NCI-H82 treated with DMSO at 0.1 percent for 48 hours (cell line): Measurements from ENCODE around the gene TMEM232.
"Not testable (repeated sequence)": the region's sequence is repeated elsewhere in the genome, so short reads cannot be mapped to it uniquely, and the experiment has no call there.

Experiments used
- DNase-seq: peaks from one replicate; lab custom pipeline; 2025; ENCODE audit not compliant: unreplicated experiment; lab: John Stamatoyannopoulos, UW

TMEM232 gene

DNA sequence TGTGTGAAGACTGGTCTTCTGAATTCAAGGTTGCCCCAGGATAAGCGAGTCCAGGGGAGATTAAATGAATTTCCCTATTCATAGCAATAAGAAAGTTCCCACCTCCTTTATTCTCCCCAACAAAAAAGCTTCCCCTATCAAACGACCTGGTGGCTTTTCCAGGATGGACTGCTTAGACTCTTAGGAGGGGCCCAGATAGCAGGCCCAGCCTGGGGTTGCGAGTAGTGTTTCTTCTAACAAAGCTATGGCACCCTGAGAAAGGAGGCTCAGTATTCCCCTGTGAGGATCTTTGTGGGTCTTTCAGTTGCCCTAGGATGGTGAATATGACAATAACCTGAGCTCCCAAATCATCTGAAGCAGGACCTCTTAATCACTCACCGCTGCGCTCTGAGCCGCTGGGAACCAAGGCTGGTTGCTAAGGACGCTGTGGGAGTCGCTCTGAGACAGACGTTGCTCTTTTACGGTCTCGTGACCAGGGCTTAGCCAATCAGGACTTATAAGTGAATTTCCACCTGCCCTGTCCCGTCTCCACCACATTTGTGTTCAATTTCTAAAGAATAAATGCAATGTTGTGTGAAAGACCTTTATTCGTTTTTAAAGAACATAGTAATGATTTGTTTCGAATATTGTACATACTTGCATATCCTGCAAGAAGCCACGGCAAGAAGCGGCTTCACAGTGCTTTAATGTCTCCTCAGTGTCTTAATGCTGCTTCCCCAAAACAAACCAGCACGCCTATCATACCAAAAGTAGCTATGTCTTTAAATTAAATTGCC, at the start of gene TMEM232:
Gene TMEM232, minus strand, starts transcription at position 423 of the 776 bp plus-strand sequence. CDS start 59,319 bp downstream, outside the sequence.
- DNase-seq, result peak; percentile 56

DNA sequence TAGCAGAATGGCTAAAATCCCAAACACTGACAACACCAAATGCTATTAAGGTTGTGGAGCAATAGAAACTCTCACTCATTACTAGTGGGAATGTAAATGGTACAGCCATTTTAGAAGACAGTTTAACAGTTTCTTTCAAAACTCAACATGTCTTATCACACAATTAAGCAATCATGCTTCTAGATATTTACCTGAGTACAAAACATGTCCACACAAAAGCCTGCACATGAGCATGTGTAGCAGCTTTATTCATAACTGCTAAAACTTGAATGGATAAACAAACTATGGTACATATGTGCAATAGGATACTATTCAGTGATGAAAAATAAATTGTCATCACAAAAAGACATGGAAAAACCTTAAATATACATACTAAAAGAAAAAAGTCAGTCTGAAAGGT, 43.8 kb upstream of the TMEM232 start:
- no peak for DNase-seq

DNA sequence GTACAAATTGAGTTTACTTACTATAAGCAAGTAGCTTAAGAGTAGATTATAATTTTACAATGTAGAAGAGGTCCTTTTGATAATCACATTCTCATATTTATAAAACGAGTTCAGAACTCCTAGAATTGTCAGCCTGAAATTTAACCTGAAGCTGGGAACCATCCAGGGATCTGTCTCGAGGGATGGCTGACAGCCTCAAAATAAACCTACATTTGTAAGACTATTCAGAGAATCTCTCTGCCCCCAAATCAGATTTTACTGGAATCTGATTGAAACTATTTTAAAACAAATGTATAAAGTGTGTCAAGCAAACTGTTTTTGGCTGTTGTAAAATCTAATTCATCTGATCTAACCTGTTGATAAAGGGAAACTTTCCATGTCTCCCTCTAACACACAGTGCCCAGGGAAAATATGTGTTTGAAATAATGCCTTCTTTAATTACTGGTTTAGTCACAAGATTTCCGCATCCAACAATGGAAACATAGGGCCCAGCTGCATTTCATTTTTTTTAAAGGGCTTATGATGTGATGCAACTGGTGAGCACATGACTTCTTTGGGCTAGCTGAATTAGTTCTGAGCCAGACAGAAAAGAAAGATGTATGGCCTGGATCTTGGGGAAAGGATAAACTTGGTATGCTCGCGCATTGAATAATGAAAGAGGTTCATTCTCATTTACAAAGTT, 42.7 kb upstream of the TMEM232 start:
- DNase-seq, result no peak

DNA sequence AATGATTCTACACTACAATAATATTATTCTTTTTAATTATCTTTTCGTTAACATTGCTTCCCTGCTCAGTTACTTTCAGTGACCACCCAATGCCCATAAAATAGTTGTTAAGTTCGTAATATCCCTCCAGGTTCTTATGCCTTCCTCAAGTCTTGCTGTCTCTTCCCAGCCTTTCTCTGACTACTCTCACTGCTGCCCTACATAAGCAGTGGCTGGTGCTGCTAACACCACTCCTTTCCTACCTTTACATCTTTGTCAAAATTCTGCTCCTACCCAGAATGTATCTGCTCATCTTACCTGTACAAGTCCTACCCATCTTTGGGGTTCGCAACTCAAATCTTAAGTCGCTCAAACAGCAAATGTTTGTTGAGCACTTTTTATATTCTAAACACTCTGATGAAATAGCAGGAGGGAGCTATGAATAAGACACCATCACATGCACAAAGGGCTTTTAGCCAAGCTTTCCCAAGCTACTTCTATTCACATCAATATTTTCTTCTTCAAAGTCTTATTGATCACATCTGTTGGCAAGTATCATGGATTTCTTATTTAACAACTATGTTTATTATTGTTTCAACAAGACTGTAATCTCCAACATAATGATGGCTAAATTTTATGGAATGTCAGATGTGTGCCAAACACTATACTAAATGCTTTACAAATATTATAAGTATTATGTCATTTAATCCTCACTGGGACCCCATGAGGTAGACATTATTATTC, 41.8 kb upstream of the TMEM232 start:
- DNase-seq, result no peak

DNA sequence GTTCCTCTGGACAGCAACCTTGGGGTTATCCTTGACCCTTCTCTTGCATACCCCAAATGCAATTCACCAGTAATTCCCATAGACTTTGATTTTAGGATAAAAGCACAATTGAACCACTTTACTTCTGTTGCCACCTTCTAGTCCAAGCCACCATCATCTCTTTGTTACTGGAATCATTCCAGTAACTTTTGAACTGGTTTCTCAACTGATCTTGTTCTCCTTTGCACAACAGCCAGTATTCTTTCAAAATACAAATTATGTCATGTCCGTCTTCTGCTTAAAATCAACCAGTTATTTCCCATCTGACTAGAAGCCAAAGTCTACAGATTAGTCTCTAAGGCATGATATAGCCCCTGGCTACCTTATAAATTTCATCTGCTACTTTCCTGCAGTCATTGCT, 33.7 kb upstream of the TMEM232 start:
- no peak for DNase-seq

DNA sequence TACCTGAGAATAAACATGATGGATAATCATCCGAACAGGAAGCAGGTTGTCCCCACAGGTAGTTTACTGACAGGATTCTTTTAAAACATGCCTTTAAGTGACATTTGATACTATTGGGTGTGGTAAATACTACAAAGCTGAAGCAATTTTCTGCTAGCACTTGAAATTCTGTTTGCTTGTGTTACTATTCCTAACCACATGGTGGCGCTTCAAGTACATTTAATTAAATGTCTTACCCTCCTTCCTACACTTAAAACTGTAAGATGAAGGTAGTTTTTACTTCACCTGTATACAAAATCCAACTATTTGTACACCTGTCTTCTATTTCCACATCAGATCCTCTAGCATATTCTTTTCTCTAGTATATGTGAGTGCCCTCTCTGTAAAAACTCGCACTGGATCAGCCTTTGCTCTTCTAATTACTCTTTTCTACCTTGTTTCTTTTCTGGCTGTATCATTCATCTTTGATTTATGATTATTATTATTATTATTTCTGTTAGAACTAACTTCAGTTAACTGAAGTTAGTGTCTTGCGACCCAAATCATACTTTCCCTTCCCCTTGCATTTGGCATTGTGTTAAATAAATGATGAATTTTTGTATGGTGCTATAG, 30.8 kb upstream of the TMEM232 start:
- no peak for DNase-seq

DNA sequence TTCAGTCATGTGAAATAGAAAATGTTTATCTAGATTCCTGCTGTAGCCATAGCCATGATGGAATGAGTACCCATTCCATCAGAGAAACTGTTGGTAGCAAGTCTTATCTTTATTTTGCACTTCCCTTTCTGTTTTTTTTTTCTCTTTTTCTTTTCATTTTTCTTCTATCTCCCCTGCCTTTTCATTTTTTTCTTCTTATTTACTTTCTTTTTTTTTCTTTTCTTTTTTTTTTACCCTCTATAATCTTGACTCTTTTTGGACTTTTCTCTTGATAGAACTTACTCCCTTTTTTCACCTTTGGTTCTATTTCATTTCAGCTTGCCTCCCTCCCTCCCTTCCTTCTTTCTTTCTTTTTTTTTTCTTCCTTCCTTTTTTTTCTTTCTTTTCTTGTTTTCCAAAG, 27.7 kb upstream of the TMEM232 start:
- DNase-seq, result no peak

DNA sequence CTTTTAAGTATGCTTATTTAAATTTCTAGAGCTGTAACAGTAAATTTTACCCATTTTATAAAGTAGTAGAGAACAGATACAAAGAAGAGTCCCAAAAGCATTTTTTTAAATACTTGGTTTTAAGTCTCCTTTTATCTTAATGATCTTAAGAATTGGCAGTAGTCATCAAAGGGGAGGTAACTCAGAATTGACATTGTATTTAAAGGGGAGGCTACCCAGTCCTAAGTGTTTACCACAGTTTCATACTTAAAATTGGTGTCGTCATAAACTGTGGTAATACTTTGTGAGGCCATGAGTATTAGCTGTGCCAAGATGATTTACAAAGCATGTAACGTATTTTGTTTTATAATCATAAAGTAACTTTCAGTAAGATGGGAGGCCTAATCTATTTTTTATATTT, 27.1 kb upstream of the TMEM232 start:
- DNase-seq, result no peak

DNA sequence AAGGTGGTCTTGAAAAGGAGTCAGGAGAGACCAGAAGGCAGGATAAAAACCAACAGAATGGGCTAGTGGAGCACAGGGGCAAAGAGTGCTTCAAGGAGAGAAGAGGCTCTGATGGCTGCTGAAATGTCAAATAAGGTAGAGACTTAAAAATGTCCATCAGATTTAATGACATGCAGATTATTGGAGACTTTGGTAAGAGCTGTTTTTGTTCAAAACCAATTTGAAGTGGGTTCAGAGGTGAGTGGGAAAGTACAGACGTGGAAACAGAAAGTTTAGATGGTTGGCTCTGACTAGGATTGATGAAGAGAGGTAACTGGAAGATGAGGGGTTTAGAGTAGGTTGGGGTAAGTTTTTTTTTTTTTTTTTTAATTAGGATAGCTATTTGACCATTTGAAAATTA, 26.5 kb upstream of the TMEM232 start:
- DNase-seq, result no peak

DNA sequence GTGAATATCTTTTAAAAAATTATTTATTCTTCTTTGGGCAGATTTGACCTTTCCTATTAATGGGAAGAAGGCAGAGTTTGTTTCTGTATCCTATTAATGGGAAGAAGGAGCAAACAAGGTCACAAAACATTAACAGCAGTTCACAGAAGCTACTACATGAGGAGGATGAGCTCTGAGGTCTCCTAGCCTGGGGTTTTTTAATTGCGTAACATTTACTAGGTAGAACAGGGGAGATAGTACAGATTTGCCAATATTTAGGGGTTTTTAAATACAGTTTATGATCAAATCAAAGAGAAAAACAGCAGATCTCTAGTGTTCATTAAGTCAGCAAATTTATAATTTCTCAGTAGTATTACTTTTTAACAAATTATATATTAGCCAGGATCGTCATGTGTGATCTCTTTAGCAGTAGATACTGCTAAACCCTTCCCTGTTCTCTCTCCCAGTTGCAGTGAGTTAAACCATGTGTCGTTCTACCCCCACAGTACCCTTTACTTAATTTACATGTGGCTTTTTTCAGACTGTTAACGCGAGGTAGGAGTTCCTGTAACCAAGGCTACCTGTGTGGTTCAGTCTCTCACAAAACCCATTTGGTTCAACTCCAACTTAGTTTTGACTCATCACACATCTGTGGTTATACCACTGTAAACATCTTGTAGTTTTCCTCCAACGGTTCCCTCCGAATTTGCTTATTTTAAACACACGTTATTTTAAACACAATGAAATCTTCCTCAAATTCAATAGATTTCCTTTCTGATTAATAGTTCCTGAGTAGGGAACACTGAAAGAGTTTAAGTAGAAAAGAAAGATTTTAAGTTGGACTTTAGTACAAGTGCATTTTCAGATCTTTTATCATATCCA, 25.7 kb upstream of the TMEM232 start:
- DNase-seq, result no peak

DNA sequence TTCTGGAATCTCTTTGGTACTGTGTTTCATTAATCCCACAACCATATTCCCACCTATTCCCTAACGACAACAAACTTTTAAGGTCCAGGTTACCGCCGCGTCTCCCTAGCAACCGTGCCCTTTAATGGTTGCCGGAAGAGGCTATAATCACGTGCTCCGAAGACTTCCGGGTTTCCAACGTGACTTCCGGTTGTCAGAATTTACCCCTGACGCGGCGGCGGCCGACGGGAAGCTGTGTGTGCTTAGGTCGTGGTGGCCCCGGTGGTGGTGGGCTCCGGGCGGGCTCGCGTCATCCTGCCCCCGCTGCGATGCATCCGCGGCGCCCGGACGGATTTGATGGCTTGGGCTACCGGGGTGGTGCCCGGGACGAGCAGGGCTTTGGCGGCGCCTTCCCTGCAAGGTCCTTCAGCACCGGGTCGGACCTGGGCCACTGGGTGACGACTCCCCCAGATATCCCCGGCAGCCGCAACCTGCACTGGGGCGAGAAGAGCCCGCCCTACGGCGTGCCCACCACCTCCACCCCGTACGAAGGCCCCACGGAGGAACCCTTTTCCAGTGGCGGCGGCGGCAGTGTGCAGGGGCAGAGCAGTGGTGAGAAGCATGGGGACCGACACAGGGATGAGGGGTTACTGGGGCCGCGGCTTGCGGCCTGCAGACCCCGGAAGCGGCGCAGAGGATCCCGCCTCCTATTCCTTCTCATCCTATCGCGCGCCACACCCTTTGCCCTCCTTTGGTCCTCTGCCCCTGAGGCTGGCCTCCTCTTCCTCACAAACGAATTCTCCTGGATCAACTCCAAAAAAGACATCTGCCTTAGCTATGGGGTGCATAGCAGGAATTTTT, 12.6 kb upstream of the TMEM232 start, which contains the start of gene SLC25A46:
Gene SLC25A46, plus strand, starts transcription at position 196 of the 840 bp plus-strand sequence. Its CDS starts 113 bp downstream, at position 309.
- peak; percentile 66 for DNase-seq

DNA sequence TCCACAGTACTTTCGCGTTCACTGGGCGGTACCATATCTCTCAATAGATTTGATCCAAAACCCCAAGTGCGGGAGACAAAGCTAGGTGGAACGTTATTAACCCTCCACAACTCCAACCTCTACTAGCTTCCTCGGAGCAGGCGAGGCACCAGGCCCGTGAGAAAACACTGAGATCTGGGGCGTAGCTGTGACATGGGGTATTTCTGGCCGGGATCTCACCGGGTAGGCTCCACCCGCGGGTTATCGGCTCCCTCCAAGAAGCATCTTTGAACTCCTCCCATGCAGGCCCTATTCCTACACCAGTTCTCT, 12.0 kb upstream of the TMEM232 start:
- no peak for DNase-seq

DNA sequence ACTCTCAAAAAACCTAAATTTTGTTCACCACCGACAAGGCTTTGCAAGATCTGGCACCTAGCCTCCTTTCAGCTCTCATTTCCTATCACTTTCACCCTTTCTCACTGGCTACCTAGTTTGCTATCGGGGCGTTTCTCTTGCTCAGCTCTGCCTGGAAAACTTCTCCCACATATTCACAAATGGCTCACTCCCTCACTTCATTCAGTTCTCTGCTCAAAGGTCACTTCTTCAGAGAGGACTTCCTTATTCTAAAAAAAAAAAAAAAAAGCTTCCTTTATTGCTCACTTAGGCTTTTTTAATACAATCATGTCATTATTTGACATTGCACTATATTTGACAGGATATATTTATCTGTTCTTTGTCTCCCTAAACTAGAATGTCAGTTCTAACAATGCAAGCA, 10.3 kb upstream of the TMEM232 start:
- no peak for DNase-seq

DNA sequence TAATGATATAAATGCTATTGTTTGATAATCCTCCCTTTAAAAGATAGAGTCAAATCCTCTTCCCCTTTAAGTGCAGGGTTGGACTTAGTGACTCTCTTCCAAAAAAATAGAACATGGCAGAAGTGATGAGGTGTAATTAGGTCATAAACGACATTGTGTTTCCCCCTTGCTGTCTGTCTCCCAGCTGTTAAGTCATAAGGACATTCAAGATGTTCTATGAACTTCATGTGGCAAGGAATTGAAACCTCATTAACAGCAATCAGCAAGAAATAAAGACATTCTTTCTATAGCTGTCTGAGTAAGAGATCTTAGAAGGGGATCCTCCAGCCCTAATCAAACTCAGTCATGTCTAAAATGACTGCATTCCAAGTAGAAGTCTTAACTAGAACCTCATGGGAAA, 9.1 kb upstream of the TMEM232 start:
- DNase-seq, result no peak

DNA sequence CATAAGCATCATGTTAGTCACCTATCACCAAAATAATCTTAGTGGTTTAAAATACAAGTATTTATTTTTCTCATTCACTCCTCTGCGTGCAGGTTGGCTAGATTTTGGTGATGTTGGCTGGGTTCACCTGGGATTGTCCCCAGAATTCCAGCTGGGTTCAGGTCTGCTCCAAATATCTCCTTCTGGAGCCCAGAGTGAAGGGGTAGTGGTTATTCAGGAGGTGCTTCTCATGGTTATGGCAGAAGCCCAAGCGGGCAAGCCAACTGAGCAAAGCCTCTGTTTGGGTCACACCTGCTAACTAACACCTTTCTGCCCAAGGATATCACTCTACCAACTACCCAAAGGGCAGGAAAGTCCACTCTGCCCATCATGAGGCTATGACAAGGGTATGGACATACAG, 7.6 kb upstream of the TMEM232 start:
- DNase-seq, result no peak

DNA sequence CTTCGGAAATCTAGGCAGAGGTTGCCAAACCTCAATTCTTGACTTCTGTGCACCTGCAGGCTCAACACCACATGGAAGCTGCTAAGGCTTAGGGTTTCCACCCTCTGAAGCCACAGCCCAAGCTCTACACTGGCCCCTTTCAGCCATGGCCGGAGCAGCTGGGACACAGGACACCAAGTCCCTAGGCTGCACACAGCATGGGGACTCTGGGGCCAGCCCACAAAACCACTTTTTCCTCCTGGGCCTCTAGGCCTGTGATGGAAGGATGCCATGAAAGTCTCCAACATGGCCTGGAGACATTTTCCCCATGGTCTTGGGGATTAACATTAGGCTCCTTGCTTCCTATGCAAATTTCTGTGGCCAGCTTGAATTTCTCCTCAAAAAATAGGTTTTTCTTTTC, 5.0 kb upstream of the TMEM232 start:
- DNase-seq, result not testable (repeated sequence)

DNA sequence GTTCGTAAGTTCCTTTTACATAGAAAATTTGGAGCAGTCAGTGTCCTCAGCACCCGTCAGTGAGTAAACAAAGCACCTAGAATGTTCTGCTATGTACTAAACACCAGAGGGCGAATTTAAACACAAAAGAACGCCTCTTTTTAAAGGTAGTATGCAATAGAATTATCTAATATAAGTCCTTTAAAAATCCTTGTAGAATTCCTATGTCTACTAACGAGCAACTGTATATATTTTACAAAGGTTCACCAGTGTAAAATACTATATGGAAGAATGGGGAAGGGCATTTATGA, 499 bp upstream of the TMEM232 start:
- no peak for DNase-seq

DNA sequence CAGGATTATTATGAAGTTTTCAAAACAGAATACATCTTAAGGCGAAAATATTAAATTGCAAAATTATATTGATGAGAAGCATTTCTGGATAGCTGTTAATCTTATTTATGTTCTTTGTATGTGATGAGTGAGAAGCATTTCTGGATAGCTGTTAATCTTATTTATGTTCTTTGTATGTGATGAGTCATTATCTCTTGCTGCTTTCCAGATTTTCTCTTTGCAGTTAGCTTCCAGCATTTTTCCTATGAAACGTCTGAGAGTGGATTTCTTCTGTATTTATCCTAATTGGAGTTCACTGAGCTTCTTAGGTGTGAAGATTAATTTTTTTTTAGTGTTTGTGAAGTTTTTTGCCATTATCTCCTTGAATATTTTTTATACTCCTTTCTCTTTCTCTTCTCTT, 8.2 kb downstream of the TMEM232 start:
- DNase-seq, result no peak

DNA sequence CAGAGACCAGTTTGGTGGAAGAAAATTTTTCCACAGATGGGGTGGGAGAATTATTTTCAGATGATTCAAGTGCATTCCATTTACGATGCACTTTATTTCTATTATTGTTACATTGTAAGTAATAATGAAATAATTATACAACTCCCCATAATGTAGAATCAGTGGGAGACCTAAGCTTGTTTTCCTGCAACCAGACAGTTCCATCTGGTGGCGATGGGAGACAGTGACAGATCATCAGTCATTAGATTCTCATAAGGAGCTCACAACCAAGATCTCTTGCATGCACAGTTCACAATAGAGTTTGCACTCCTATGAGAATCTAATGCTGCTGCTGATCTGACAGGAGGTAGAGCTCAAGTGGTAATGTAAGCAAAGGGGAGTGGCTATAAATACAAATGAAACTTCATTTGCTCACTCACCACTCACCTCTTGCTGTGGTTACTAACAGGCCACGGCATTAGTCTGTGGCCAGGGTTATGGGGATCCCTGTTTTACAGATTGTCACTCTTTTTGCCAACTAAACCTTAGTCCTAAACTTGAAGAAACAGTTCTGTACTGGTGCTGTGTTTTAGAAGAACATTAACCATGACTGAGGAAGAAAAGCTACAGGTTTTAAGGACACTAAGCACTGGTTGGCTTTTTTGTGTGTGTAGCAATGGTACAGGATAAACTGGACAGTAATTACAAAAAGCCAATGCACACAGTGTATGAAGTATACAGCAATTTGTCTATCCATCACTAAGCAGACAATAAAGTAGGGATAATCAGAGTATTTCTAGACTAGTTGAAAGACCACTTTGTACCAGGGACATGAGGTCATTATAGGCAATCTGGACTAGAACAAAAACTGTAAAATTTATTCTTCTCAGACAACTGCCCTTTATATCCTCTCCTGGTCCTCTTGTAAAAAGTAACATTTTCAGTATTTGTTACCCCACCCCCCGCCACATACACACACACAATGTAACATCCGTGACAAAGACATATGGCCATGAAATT, 9.9 kb downstream of the TMEM232 start:
- no peak for DNase-seq
